ENCODE measurements around the gene VOPP1. TPM values are rescaled to one million over a fixed set of nuclear protein-coding genes. Genes with fewer than 3 reads are reported as not detected.

The VOPP1 gene
- total and polyA plus RNA-seq, 10 donors: 60.3 to 168 (median 144) TPM

DNA sequence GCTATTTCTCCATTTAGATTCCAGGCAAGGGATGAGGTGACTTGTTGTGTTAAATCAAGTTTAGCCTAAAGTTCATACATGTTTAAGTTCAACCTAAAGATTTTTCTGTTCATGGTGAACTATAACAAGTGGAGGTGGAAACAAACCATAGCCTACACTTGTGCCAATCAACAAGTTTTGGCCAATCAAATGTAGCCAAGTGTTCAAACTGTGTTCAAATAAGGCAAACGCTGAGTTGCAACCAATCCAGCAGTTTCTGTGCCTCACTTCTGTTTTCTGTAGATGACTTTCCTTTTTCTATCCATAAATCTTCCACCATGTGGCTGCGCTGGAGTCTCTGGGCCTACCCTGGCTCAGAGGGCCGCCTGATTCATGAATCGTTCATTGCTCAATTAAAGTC, 4.5 kb upstream of the VOPP1 start:
- TF ChIP-seq, protein P1, sequence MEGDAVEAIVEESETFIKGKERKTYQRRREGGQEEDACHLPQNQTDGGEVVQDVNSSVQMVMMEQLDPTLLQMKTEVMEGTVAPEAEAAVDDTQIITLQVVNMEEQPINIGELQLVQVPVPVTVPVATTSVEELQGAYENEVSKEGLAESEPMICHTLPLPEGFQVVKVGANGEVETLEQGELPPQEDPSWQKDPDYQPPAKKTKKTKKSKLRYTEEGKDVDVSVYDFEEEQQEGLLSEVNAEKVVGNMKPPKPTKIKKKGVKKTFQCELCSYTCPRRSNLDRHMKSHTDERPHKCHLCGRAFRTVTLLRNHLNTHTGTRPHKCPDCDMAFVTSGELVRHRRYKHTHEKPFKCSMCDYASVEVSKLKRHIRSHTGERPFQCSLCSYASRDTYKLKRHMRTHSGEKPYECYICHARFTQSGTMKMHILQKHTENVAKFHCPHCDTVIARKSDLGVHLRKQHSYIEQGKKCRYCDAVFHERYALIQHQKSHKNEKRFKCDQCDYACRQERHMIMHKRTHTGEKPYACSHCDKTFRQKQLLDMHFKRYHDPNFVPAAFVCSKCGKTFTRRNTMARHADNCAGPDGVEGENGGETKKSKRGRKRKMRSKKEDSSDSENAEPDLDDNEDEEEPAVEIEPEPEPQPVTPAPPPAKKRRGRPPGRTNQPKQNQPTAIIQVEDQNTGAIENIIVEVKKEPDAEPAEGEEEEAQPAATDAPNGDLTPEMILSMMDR (IDR thresholded peaks at IDR 0.05 in 8 of 11, conservative IDR thresholded peaks at IDR 0.05 in 3 of 11): no peak
- no peaks in the 10 kb centered on the region for H3K27me3 ChIP-seq (replicated peaks in 1 of 7)
- peaks cover 18 to 23% (median 21%) of the 10 kb centered on the region in 6 donors for H3K4me1 ChIP-seq
- H3K9me3 ChIP-seq: no peaks in the 10 kb centered on the region
- H3K36me3 ChIP-seq: no peaks in the 10 kb centered on the region
- WGBS, 5 donors: 85 to 95% (median 91%) methylated on average over 4 of the region's 4 CpGs
- intact Hi-C loops (cut with DNase I; ENCODE audit: low total_unique reads): no loop called here
- no peak for DNase-seq
- H3K4me3 ChIP-seq: no peak overlapping the region
- H3K27ac ChIP-seq: no peak overlapping the region

DNA sequence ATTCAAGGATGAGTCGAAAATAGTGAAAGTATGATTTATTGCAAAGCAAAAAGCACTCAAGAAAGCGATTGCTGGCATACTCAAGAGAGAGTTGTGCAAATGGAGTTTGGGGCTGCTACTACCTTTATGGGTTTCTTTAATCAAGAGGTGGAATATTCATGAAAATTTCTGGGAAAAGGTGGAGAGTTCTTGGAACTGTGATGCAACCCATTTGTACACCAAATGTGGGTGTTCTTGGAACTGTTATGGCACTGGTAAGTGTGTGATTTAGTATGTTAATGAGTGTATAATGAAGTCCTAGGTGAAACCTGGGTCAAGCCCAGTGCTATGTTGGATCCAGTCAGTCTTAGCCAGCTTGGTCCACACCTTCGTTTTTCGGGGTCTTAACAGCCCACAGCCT, 3.4 kb upstream of the VOPP1 start:
- H3K27ac ChIP-seq: no peak overlapping the region
- H3K9me3 ChIP-seq: no peaks in the 10 kb centered on the region
- no peaks in the 10 kb centered on the region for H3K27me3 ChIP-seq (replicated peaks in 1 of 7)
- H3K4me3 ChIP-seq: no peak overlapping the region
- no peaks in the 10 kb centered on the region for H3K36me3 ChIP-seq
- intact Hi-C loops (cut with DNase I; ENCODE audit: low total_unique reads): no loop called here
- peaks cover 23 to 30% (median 28%) of the 10 kb centered on the region in 6 donors for H3K4me1 ChIP-seq
- 84 to 92% (median 90%) methylated on average over 4 of the region's 4 CpGs for WGBS, 5 donors
- no peak for DNase-seq
- TF ChIP-seq POLR2A (IDR thresholded peaks at IDR 0.05) (no peak), POLR2AphosphoS5 (IDR thresholded peaks at IDR 0.05) (no peak)
- TF ChIP-seq, protein P1 (IDR thresholded peaks at IDR 0.05 in 8 of 11, conservative IDR thresholded peaks at IDR 0.05 in 3 of 11): no peak

DNA sequence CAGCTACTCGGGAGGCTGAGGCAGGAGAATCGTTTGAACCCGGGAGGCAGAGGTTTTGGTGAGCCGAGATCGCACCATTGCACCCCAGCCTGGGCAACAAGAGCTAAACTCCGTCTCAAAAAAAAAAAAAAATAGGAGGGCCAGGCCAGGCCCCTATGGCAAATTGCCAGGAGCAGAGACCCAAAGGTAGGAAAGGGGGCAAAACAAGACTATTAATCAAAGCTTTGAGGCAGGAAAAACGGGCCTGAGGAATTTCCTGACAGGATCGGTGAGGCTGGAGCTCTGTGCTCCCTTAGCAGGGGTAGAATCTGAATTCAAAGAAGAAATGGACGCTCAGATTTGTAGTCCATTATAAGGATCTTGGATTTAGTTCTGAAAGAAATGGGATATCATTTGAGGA, 2.8 kb upstream of the VOPP1 start:
- Histone ChIP-seq H3K27me3 (replicated peaks in 1 of 7) (no peaks in the 10 kb centered on the region), H3K4me1 (peaks cover 29 to 37% (median 34%) of the 10 kb centered on the region in 6 donors), H3K36me3 (no peaks in the 10 kb centered on the region), H3K9me3 (no peaks in the 10 kb centered on the region), H3K27ac (no peak overlapping the region), H3K4me3 (no peak overlapping the region)
- DNase-seq: no peak
- WGBS, 5 donors: 81 to 85% (median 82%) methylated on average over 9 of the region's 9 CpGs
- intact Hi-C loops (cut with DNase I; ENCODE audit: low total_unique reads): no loop called here
- no peak for TF ChIP-seq POLR2A (IDR thresholded peaks at IDR 0.05)
- no peak for TF ChIP-seq POLR2AphosphoS5 (IDR thresholded peaks at IDR 0.05)

DNA sequence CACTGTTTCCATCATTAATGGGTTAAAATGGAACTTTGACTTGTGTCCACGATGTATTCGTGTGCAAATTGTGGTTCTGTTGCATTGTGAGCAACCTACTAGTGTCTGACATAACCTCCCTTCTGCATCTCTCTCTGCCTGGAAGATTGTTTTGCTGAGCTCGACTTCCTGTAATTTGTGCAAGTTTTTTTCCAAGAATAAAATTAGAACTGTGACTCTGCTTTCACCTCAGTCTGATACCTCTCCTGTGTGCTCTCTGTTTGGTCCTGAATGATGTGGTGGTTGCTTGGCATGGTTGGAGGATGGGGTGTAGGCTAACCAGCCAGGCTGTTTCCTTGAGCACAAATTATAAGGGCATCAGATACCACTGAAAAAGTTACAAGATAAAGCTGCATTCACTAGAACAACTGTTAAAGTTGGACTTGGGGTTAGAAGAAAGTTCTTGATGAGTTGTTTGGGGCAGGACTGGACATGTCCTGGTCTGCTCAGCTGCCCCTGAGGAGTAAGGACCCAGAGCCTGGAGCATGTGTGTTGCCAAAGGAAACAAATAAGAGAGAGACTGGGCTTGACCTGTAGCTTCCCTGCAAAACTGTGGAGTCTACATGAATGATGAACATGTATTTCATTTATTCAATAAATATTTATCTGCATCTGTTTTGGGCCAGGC, 1.9 kb upstream of the VOPP1 start:
- H3K36me3 ChIP-seq: no peaks in the 10 kb centered on the region
- H3K4me1 ChIP-seq: peaks cover 38 to 46% (median 43%) of the 10 kb centered on the region in 6 donors
- H3K4me3 ChIP-seq: peak overlapping the region in 1 of 8 donors; percentile 99
- H3K27me3 ChIP-seq (replicated peaks in 1 of 7): no peaks in the 10 kb centered on the region
- intact Hi-C loops (cut with DNase I; ENCODE audit: low total_unique reads): no loop called here
- H3K9me3 ChIP-seq: no peaks in the 10 kb centered on the region
- no peak for TF ChIP-seq POLR2A (IDR thresholded peaks at IDR 0.05)
- TF ChIP-seq POLR2AphosphoS5 (IDR thresholded peaks at IDR 0.05): peak in 1 of 3 donors; percentile 23
- TF ChIP-seq, protein P1 (IDR thresholded peaks at IDR 0.05 in 8 of 11, conservative IDR thresholded peaks at IDR 0.05 in 3 of 11): no peak
- H3K27ac ChIP-seq: peak overlapping the region in 4 of 8 donors; percentile 44 to 97 (median 95)
- no peak for DNase-seq
- 3 to 9% (median 3%) methylated on average over 3 of the region's 3 CpGs for WGBS, 5 donors

All from spleen (tissue), 11 donors.